Measurements from ENCODE around the gene VPS35.

The VPS35 gene

GRCh38 chr16:46614006-46614405, 75.0 kb downstream of the VPS35 start:
- in situ Hi-C loops (cut with HindIII; ENCODE audit: low pct_unique_long_range_greater_than_20kb, low sequenced_read_pairs): no loop called here
- no peak for DNase-seq (ENCODE audit: low read depth in 1 of 2, low spot score in 1 of 2)
- no peak for TF ChIP-seq JUND (IDR thresholded peaks at IDR 0.05; ENCODE audit: low read depth)

DNA sequence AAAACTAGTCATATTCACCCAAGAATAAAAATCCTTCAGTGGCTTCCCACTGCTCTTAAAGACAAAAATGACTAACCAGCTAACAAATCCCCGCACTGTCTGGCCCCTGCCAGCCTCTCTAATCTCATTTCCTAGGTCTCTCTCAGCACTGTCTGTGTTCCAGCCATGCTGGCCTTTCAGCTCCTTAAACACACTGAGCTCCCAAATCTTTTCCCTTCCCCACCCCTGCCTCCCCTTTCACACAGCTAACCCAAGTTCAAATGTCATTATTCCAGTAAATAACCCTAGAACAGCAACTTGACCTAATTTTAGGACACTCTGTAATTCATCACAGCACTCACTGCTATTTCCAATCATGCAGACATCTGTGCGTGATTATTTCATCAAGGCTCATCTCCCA, 75.6 kb downstream of the VPS35 start:
- TF ChIP-seq JUND (IDR thresholded peaks at IDR 0.05; ENCODE audit: low read depth): no peak
- in situ Hi-C loops (cut with HindIII; ENCODE audit: low pct_unique_long_range_greater_than_20kb, low sequenced_read_pairs): no loop called here

DNA sequence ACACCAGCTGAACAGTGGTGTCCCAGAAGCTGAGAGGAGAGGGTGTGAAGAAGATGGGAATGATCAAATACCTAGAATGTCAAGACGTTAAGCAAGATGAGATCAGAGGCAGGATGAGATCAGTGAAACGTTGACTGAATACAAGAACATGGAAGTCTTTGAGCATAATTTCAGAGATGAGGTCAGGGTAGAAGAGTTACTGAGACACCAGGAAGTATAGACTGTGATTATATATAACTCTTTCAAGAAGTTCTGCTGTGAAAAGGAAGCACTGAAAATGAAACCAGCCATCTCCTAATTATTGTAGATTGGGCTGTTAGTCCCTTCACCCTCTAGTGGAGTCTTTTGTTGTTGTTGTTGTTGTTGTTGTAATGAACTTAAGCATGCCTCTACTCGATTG, 76.9 kb downstream of the VPS35 start:
- TF ChIP-seq JUND (IDR thresholded peaks at IDR 0.05; ENCODE audit: low read depth): no peak
- in situ Hi-C loops (cut with HindIII; ENCODE audit: low pct_unique_long_range_greater_than_20kb, low sequenced_read_pairs): no loop called here
- no peak for DNase-seq (ENCODE audit: low read depth in 1 of 2, low spot score in 1 of 2)

More for the DNA sequence above, 75.6 kb downstream of the VPS35 start:
- DNase-seq (ENCODE audit: low read depth in 1 of 2, low spot score in 1 of 2): no peak

DNA sequence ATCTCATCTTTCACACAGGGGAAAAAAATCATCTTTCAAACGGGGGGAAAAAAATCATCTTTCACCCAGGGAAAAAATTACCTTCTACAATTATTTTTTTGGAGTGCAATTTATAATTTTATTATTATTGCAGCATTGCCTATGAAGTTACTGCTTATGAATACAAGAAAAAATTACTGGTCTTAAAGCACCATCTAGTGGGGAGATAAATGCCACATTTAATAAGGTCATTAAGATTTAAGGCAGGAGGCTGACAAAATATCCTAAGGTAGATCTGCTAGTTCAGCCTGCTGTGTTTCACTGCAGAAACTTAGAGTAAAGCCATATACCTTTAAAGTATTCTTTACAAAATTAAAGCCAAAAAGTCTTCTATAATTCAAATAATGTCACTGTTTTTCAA, 81.4 kb downstream of the VPS35 start:
- in situ Hi-C loops (cut with HindIII; ENCODE audit: low pct_unique_long_range_greater_than_20kb, low sequenced_read_pairs): no loop called here
- DNase-seq (ENCODE audit: low read depth in 1 of 2, low spot score in 1 of 2): peak in 1 of 2 experiments; percentile 60
- TF ChIP-seq JUND (IDR thresholded peaks at IDR 0.05; ENCODE audit: low read depth): no peak

DNA sequence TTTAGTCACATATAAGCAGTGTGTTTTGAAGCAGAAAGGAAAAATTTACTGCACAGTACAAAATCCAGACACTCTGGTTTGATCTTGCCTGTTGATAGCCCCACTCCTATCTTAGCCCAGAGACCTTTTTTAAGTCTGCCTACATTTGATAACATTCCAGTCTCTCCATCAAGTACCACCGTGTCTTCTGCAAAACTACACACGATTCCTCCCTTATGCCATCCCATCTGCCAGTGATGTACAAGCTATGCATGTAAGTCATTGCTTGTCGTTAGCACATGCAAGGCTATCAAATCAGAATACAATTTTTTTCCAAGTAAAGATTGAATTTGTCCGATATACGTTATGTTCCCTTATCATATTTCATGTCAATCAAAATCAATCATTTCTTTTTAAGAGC, 82.7 kb downstream of the VPS35 start:
- TF ChIP-seq JUND (IDR thresholded peaks at IDR 0.05; ENCODE audit: low read depth): no peak
- no peak for DNase-seq (ENCODE audit: low read depth in 1 of 2, low spot score in 1 of 2)
- in situ Hi-C loops (cut with HindIII; ENCODE audit: low pct_unique_long_range_greater_than_20kb, low sequenced_read_pairs): no loop called here
